NCI-H146 treated with DMSO at 0.1 percent for 48 hours (cell line): ENCODE data around the gene EFNA4.

ENCODE experiments used
- DNase-seq: peaks from one replicate; lab custom pipeline; 2025; ENCODE audit not compliant: unreplicated experiment; lab: John Stamatoyannopoulos, UW

Gene EFNA4

GRCh38 chr1:155072531-155073289 lies 9.2 kb downstream of the EFNA4 start:
- no peak for DNase-seq

- no peak for DNase-seq
These were observed 10.1 kb downstream of the EFNA4 start for GRCh38 chr1:155073377-155074242.

- no peak for DNase-seq
These were observed 12.0 kb downstream of the EFNA4 start for GRCh38 chr1:155075535-155075934.

- DNase-seq, result no peak
These were observed 12.8 kb downstream of the EFNA4 start for GRCh38 chr1:155076371-155076770.

GRCh38 chr1:155077346-155077745 lies 13.8 kb downstream of the EFNA4 start:
- DNase-seq, result no peak

- no peak for DNase-seq
These were observed 14.4 kb downstream of the EFNA4 start for GRCh38 chr1:155077758-155078445.

- DNase-seq, result no peak
These were observed 15.1 kb downstream of the EFNA4 start, which contains the start of gene EFNA3 for GRCh38 chr1:155078469-155079209. Gene EFNA3 (plus strand): TSS chr1:155078837. CDS start chr1:155078942, 105 bp downstream.

GRCh38 chr1:155079210-155079486 lies 15.6 kb downstream of the EFNA4 start:
- no peak for DNase-seq

GRCh38 chr1:155079487-155080311 lies 16.2 kb downstream of the EFNA4 start:
- DNase-seq, result no peak

GRCh38 chr1:155080312-155081228 lies 17.0 kb downstream of the EFNA4 start:
- peak; percentile 35 for DNase-seq

GRCh38 chr1:155081472-155082300 lies 18.1 kb downstream of the EFNA4 start:
- DNase-seq, result peak; percentile 8

- DNase-seq, result no peak
These were observed 18.9 kb downstream of the EFNA4 start for GRCh38 chr1:155082301-155083051.

- no peak for DNase-seq
These were observed 19.6 kb downstream of the EFNA4 start for GRCh38 chr1:155083052-155083541.

GRCh38 chr1:155083865-155084721 lies 20.6 kb downstream of the EFNA4 start:
- no peak for DNase-seq

GRCh38 chr1:155084722-155085503 lies 21.4 kb downstream of the EFNA4 start:
- DNase-seq, result peak; percentile 91
